ENCODE measurements around the gene TNFAIP2.

The TNFAIP2 gene

GRCh38 chr14:103093856-103094405 is 29.3 kb upstream of the TNFAIP2 start:
- no peak for DNase-seq (ENCODE audit: low read depth in 3 of 3, low spot score in 1 of 3)

GRCh38 chr14:103094406-103095209 is 28.7 kb upstream of the TNFAIP2 start, which contains the start of gene EXOC3L4:
EXOC3L4 (plus strand) TSS chr14:103094725; CDS start chr14:103100220, 5,495 bp downstream.
- no peak for DNase-seq (ENCODE audit: low read depth in 3 of 3, low spot score in 1 of 3)

- no peak for DNase-seq (ENCODE audit: low read depth in 3 of 3, low spot score in 1 of 3)
These were observed 28.0 kb upstream of the TNFAIP2 start for GRCh38 chr14:103095210-103095778.

DNA sequence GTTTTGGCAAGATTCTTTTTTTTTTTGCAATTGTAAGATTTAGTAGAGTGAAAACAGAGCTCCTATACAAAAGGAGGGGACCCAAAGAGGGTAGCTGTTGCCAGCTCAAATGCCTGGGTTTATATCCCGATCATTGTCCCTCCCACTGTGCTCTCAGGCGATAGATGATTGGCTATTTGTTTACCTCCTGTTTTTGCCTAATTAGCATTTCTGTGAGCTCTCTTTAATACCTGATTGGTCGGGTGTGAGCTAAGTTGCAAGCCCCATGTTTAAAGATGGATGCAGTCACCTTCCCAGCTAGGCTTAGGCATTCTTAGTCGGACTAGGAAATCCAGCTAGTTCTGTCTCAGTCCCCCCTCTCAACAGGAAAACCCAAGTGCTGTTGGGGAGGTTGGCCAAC is 26.9 kb upstream of the TNFAIP2 start:
- DNase-seq (ENCODE audit: low read depth in 3 of 3, low spot score in 1 of 3) = no peak

- DNase-seq (ENCODE audit: low read depth in 3 of 3, low spot score in 1 of 3) = no peak
These were observed 25.8 kb upstream of the TNFAIP2 start for GRCh38 chr14:103097244-103097993.

- no peak for DNase-seq (ENCODE audit: low read depth in 3 of 3, low spot score in 1 of 3)
These were observed 25.0 kb upstream of the TNFAIP2 start for GRCh38 chr14:103097994-103098957.

GRCh38 chr14:103099081-103099732 is 24.1 kb upstream of the TNFAIP2 start:
- no peak for DNase-seq (ENCODE audit: low read depth in 3 of 3, low spot score in 1 of 3)

GRCh38 chr14:103099733-103100280 is 23.5 kb upstream of the TNFAIP2 start:
- no peak for DNase-seq (ENCODE audit: low read depth in 3 of 3, low spot score in 1 of 3)

DNA sequence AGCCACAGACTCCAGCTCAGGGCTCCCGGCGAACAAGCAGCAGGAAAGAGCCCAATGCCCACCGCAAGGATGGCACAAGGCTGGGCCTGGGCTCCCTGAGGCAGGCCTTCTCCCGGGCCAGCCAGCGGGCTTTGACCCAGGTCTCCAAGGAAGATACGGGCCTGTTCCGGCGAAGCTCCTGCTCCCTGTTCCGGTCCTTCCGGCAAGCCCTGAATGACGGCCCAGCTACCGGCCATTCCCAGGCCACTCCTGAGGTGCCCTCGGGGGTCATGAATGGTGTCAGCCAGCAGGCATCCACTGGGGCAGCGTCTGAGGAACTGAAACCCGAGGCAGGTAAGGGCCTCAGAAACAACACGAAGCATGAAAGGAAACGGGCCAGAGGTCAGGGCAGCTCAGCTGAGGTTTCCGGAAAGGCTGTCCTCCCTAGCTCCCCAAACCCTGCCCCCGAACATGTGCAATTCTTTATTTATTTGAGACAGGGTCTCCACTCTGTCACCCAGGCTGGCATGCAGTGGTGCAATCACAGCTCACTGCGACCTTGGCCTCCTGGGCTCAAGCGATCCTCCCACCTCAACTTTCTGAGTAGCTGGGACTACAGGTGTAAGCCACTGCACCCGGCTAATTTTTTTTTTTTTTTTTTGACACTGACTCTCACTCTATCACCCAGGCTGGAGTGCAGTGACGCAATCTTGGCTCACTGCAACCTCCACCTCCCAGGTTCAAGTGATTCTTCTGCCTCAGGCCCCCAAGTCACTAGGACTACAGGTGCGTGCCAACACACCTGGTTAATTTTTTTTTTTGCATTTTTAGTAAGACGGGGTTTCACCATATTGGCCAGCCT is 22.8 kb upstream of the TNFAIP2 start:
- no peak for DNase-seq (ENCODE audit: low read depth in 3 of 3, low spot score in 1 of 3)

- no peak for DNase-seq (ENCODE audit: low read depth in 3 of 3, low spot score in 1 of 3)
These were observed 21.9 kb upstream of the TNFAIP2 start for GRCh38 chr14:103101257-103101962.

DNA sequence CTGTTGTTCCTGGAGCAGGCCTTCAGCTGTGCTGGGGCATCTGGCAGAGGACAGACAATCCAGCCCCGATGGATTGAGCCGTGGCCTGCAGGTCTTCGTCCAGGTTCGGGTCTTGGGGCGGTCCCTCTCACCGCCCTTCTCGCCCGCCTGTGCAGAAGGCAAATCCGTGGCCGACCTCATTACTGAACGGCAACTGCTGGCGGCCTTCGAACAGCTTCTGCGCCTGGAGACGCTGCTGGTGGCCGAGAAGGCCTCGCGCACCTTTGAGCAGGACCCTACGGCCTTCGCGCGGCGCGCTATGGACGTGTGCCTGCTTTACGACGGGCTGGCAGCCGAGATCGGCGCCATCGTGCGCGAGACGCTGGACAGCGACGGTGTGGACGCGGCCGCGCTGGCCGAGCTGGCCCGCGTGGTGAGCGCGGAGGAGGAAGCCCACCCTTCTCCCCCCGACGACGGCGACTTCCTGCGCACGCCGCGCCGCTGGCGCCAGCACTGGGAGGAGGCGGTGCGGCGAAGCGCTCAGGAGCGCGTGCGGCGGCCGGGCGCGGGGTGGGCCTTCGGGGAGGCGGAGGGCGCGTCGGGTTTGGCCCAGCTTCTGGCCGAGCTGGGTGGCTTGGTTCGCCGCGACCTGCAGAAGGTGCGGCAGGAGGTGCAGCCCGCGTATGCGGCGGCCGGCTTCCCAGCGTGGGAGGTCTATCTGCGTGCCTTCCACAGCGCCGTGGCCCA is 21.1 kb upstream of the TNFAIP2 start:
- DNase-seq (ENCODE audit: low read depth in 3 of 3, low spot score in 1 of 3) = no peak

DNA sequence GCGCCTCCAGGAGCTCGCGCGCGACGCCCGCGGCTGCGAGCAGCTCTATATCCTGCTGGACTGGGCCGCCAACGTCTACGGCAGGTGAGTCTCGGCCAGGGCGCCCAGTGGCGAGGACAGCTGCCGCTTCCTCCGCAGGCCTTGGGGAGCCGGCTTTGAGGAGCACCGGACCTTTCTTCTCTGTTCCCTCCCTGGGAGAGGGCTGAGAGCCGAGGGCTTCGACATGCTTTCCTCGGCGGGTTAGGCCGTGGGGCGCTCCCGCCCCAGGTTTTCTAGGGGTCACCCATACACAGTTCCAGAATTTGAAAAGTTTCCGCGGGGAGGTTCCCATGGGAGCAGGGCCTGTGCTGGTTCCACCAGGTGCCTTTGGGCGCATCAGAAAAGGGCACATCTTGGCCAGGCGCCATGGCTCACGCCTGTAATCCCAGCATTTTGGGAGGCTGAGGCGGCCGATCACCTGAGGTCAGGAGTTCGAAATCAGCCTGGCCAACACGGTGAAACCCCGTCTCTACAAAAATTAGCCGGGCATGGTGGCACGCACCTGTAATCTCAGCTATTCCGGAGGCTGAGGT is 20.5 kb upstream of the TNFAIP2 start:
- DNase-seq (ENCODE audit: low read depth in 3 of 3, low spot score in 1 of 3) = no peak

DNA sequence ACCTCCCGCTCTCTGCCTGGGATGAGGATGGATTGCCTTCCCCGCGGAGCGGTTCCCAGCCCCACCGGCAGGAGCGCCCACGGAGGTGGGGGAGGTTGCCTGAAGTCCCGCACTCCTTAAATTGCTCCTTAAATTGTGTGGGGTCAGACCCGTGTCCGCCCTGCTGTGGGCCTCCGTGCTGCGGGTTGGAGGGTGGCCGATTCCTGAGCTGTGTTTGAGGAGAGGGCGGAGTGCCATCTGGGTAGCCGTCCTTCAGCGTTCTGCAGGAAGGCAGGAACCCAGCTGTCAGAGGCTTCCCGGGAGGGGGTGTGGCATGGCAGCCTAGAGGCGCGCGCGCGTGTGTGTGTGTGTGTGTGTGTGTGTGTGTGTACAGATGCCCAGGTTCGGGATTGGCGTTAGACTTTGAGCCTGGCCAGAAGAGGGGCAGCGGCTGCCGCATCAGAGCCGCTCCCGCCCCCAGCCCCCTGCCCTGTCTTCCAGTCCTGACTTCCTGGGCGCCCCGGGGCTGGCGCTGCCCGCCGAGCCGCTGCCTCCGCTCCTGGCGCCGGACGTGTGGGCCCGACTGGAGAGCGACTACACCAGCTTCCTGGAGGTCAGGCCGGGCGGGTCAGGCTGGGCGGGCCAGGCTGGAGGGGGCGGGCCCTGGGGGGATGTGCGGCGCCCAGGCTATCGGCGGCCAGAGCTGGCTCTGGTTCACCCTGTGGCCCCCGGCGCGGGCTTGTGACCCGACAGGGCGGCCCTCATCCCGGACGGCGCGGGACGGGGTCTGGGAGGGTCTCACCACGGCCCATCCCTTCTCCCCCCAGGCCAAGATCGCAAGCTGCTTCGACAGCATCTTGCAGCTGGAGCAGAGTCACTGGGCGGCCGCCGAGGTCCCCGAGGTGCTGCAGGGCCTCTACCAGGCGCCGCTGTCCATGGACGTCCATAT is 19.5 kb upstream of the TNFAIP2 start:
- no peak for DNase-seq (ENCODE audit: low read depth in 3 of 3, low spot score in 1 of 3)

GRCh38 chr14:103104389-103104653 is 18.9 kb upstream of the TNFAIP2 start:
- DNase-seq (ENCODE audit: low read depth in 3 of 3, low spot score in 1 of 3) = no peak

- DNase-seq (ENCODE audit: low read depth in 3 of 3, low spot score in 1 of 3) = peak; percentile 28 to 73 (median 53)
These were observed 18.4 kb upstream of the TNFAIP2 start for GRCh38 chr14:103104654-103105452.
